ENCODE results near the gene DLGAP4. TPM values are rescaled to one million over a fixed set of nuclear protein-coding genes. Genes with fewer than 3 reads are reported as not detected.

Gene DLGAP4
- total and polyA plus RNA-seq, 2 of the 8 experiments (the other 6 are each of a cell fraction or from before 2014, with no cell fraction given), result 41.2 to 57.2 TPM

GRCh38 chr20:36549628-36549941 lies 243.4 kb downstream of the DLGAP4 start:
- no peaks in the 10 kb centered on the region for H3K27me3 ChIP-seq (replicated peaks in 1 of 4; ENCODE audit: control insufficient read depth in 3 of 4, extremely low read depth in 1 of 4, insufficient read depth in 3 of 4, low read length in 3 of 4)
- H2BK20ac ChIP-seq (ENCODE audit: low read length), result no peak overlapping the region
- H3K18ac ChIP-seq (ENCODE audit: extremely low read depth, low read length), result no peak overlapping the region
- no peak overlapping the region for H2AK5ac ChIP-seq (ENCODE audit: low read depth, low read length)
- no peak for FAIRE-seq
- peaks cover 0 to 13% of the 10 kb centered on the region in 2 experiments; a peak in 1 of 4 replicates for H3K79me2 ChIP-seq (ENCODE audit: control insufficient read depth in 1 of 2, insufficient read depth in 2 of 2, low read length in 2 of 2)
- H2BK5ac ChIP-seq (ENCODE audit: low read depth, low read length), result no peak overlapping the region
- H3K4me1 ChIP-seq (replicated peaks in 1 of 4; ENCODE audit: control insufficient read depth in 3 of 4, insufficient read depth in 4 of 4, low read length in 3 of 4), result no peaks in the 10 kb centered on the region
- WGBS, 2 experiments (ENCODE audit: extremely low coverage in 1 of 2, insufficient coverage in 1 of 2, insufficient read length in 1 of 2, insufficient replicate concordance in 2 of 2, low coverage in 1 of 2, low lambda C conversion rate in 2 of 2, missing lambda C conversion rate in 1 of 2), result 97% methylated on average over 9 of the region's 9 CpGs; no CpG with 5 or more reads in 1 of the 2 experiments
- ChIA-PET POLR2A (ENCODE audit: partially characterized antibody) (interaction anchor here (0.8 to 3.8 kb wide), 7 partner anchors 8 to 56 kb away, joined by 3 to 13 read pairs (median 5); partner anchors contain the start of genes MYL9 and RAB5IF), CTCF (ENCODE audit: partially characterized antibody) (interaction anchor here (0.9 to 3.1 kb wide), 10 partner anchors 9 to 105 kb away, joined by 3 to 19 read pairs (median 6); partner anchors contain the start of gene RAB5IF)
- H3K4me3 ChIP-seq (ENCODE audit: extremely low read depth in 1 of 4, insufficient read depth in 2 of 4, low read depth in 3 of 4, low read length in 4 of 4), result no peak overlapping the region
- H4K5ac ChIP-seq (ENCODE audit: insufficient read length, low read depth, low read length), result no peak overlapping the region
- H2BK15ac ChIP-seq (ENCODE audit: low read length), result no peak overlapping the region
- peaks cover 2 to 10% of the 10 kb centered on the region in 2 experiments for H4K20me1 ChIP-seq (replicated peaks in 1 of 2; ENCODE audit: control insufficient read depth in 1 of 2, insufficient read depth in 2 of 2, low read length in 2 of 2)
- H3K56ac ChIP-seq (replicated peaks; ENCODE audit: insufficient read length, low read depth, low read length), result no peak overlapping the region
- H4K91ac ChIP-seq (replicated peaks; ENCODE audit: insufficient read length, low read length), result no peak overlapping the region
- H3K4ac ChIP-seq (replicated peaks; ENCODE audit: insufficient read length, low read depth, low read length), result no peak overlapping the region
- H2BK120ac ChIP-seq (replicated peaks; ENCODE audit: low read depth, low read length), result no peak overlapping the region
- H4K8ac ChIP-seq (ENCODE audit: extremely low read depth, insufficient read depth, low read length), result no peak overlapping the region
- no peak for DNase-seq (ENCODE audit: low read depth in 1 of 2, low spot score in 2 of 2)
- no peak overlapping the region for H2AFZ ChIP-seq (ENCODE audit: low read length)
- no peaks in the 10 kb centered on the region for H3K23me2 ChIP-seq (ENCODE audit: low read depth, low read length)
- H3K79me1 ChIP-seq (ENCODE audit: low read depth, low read length), result 0 out of 2 replicates have a peak, but pooled peaks cover 2% of the 10 kb centered on the region
- no peak overlapping the region for H3K9ac ChIP-seq (replicated peaks in 1 of 4; ENCODE audit: extremely low read depth in 1 of 4, low read depth in 3 of 4, low read length in 3 of 4)
- H3K27ac ChIP-seq (ENCODE audit: low read depth, low read length), result no peak overlapping the region
- no peak overlapping the region for H3K14ac ChIP-seq (ENCODE audit: insufficient read length)
- H3K23ac ChIP-seq (ENCODE audit: insufficient read length), result no peak overlapping the region
- H3K4me2 ChIP-seq (ENCODE audit: insufficient read depth in 1 of 2, low read depth in 2 of 2, low read length in 2 of 2), result no peak overlapping the region
- no peaks in the 10 kb centered on the region for H3K9me3 ChIP-seq (ENCODE audit: insufficient read depth in 2 of 2, low read depth in 1 of 2, low read length in 1 of 2)
- peaks cover 0 to 2% (median 0%) of the 10 kb centered on the region in 4 experiments; a peak in 3 of 8 replicates for H3K36me3 ChIP-seq (ENCODE audit: control insufficient read depth in 2 of 4, insufficient read depth in 4 of 4, low read length in 3 of 4)
- no peak overlapping the region for H2BK12ac ChIP-seq (ENCODE audit: low read depth, low read length)
- no peak for TF ChIP-seq GABPA (IDR thresholded peaks at IDR 0.05; ENCODE audit: borderline replicate concordance, insufficient read depth, low read length)

Data from H1 (cell line).